Spleen (tissue), 11 donors: Measurements from ENCODE around the gene VMO1. TPM values are rescaled to one million over a fixed set of nuclear protein-coding genes. Genes with fewer than 3 reads are reported as not detected.

Experiments
- DNase-seq: peaks from one replicate; pipeline ENCODE4 v3.0.0-alpha.2; 2020
- H3K27ac ChIP-seq, 8 donors: fragments of 200-600 bp; sonication (generic) in 7 of 8; 1 replicate in 4 of 8; 2 replicates in 4 of 8; pipeline versions ENCODE4 v1.5.0 to v1.8.0; 2016 to 2021; ENCODE audit warnings: inconsistent platforms in 4 of 8, mild to moderate bottlenecking in 4 of 8, moderate library complexity in 1 of 8
- H3K27me3 ChIP-seq, 7 donors: fragments of 200-600 bp; sonication (generic) in 6 of 7; replicated peaks in 1 of 7; 1 replicate in 4 of 7; 2 replicates in 3 of 7; pipeline versions ENCODE4 v1.5.0 to v1.8.0; 2016 to 2021; ENCODE audit warnings: inconsistent platforms in 3 of 7, mild to moderate bottlenecking in 1 of 7
- H3K36me3 ChIP-seq, 6 donors: fragments of 200-600 bp; sonication (generic) in 5 of 6; 1 replicate in 4 of 6; 2 replicates in 2 of 6; pipeline versions ENCODE4 v1.5.0 to v1.8.0; 2016 to 2021; ENCODE audit warnings: inconsistent platforms in 2 of 6
- H3K4me1 ChIP-seq, 6 donors: fragments of 200-600 bp; sonication (generic) in 5 of 6; 1 replicate in 3 of 6; 2 replicates in 3 of 6; pipeline versions ENCODE4 v1.5.0 to v1.8.0; 2016 to 2021; ENCODE audit warnings: inconsistent platforms in 3 of 6
- H3K4me3 ChIP-seq, 8 donors: fragments of 200-600 bp; sonication (generic) in 7 of 8; 1 replicate in 4 of 8; 2 replicates in 4 of 8; pipeline versions ENCODE4 v1.5.0 to v1.8.0; 2016 to 2021; ENCODE audit warnings: inconsistent platforms in 4 of 8, mild to moderate bottlenecking in 4 of 8, moderate library complexity in 2 of 8
- H3K9me3 ChIP-seq, 8 donors: fragments of 200-600 bp; sonication (generic) in 7 of 8; 1 replicate in 4 of 8; 2 replicates in 4 of 8; pipeline versions ENCODE4 v1.5.0 to v1.8.0; 2016 to 2021; ENCODE audit warnings: inconsistent platforms in 4 of 8
- POLR2A ChIP-seq, 3 donors: fragments of 450-650 bp; IDR thresholded peaks; one replicate each; pipeline ENCODE4 v1.5.1; 2017; ENCODE audit warnings: antibody characterized with exemption in 3 of 3, mild to moderate bottlenecking in 1 of 3
- POLR2AphosphoS5 ChIP-seq, 3 donors: sonication (generic); formaldehyde crosslinking; IDR thresholded peaks; one replicate each; pipeline ENCODE4 v1.5.1; 2017; ENCODE audit warnings: antibody characterized with exemption in 3 of 3
- WGBS, 5 donors: extraction: QIAGEN DNeasy Blood & Tissue Kit in 3 of 5; methylation state at CpG; one replicate each; pipeline versions ENCODE4 v1.1.5 to v1.1.7; 2013 to 2018; 5-methylcytosine and 5-hydroxymethylcytosine counted together
- intact Hi-C: fragments of 100-400 bp; cut with DNase I; formaldehyde crosslinking; loops from one replicate; pipeline ENCODE4 v1.15.0; 2023; ENCODE audit warnings: low total_unique reads
- polyA plus RNA-seq, 3 donors: library from polyadenylated mRNA; stranded (reverse); fragments of 200-250 nt; gene quantifications; one replicate each; pipeline ENCODE4 v1.2.1, GENCODE V29; 2013
- total RNA-seq, 7 donors: library from RNA; depleted of rRNA in 3 of 7; stranded (reverse); fragments of >200 nt in 3 of 7; fragmentation: NEBNext Ultra II Directional in 4 of 7; extraction: Animal tissue kit (Norgen Biotek cat#: 25700) in 4 of 7; gene quantifications; one replicate each; pipeline versions ENCODE4 v1.1.0 to v1.2.1, GENCODE V29; 2016 to 2021
- TF ChIP-seq, protein P1 (sequence below), 11 experiments: fragments of 200-600 bp in 7 of 11; fragments of 450-650 bp in 4 of 11; sonication (generic) in 4 of 11; IDR thresholded peaks in 8 of 11; conservative IDR thresholded peaks in 3 of 11; 1 replicate in 7 of 11; 2 replicates in 4 of 11; pipeline versions ENCODE4 v1.4.0 to v1.8.0; 2016 to 2021; ENCODE audit warnings: antibody characterized with exemption in 11 of 11, inconsistent platforms in 4 of 11, mild to moderate bottlenecking in 1 of 11
- donor health status: healthy with polysubstance abuse.
- donor health status: DM: no; HTN: no; CAD: no; lungs with moderate emphysema.
- donor health status: DM: no; HTN: no; CAD: no.
- donor health status: Bipolar disorder and iron deficiency.
- donor health status: healthy.
- donor health status: DM: no; HTN: no; CAD: no.
- donor health status: DM: yes; HTN: yes; CAD: no.

VMO1 gene
- total and polyA plus RNA-seq, 10 donors: 5.0 to 74.3 (median 12.0) TPM

DNA sequence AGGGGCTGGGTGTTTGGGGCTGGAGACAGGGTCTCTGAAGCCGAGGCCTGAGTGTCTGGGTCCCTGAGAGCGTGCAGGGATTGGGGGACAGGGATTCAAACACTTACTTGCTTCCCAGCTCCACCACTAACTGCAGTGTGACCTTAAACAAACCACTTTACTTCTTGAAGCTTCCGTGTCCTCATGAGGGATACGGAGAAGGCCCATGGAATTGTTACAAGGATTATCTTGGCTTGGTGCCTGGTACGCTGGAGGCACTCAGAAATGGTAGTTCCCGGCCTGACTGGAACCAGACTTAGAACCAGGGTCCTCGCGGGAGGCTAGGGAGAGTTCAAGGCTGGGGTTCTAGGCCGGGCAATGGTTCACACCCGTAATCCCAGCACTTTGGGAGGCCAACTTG is 43.5 kb downstream of the VMO1 start:
- Histone ChIP-seq H3K36me3 (no peaks in the 10 kb centered on the region), H3K9me3 (no peaks in the 10 kb centered on the region), H3K4me1 (peaks cover 2 to 50% (median 27%) of the 10 kb centered on the region in 6 donors), H3K27me3 (peaks cover 0 to 65% (median 3%) of the 10 kb centered on the region in 7 donors), H3K4me3 (no peak overlapping the region), H3K27ac (no peak overlapping the region)
- intact Hi-C loops: no loop called here
- TF ChIP-seq POLR2AphosphoS5 (IDR thresholded peaks at IDR 0.05): no peak
- TF ChIP-seq, protein P1, sequence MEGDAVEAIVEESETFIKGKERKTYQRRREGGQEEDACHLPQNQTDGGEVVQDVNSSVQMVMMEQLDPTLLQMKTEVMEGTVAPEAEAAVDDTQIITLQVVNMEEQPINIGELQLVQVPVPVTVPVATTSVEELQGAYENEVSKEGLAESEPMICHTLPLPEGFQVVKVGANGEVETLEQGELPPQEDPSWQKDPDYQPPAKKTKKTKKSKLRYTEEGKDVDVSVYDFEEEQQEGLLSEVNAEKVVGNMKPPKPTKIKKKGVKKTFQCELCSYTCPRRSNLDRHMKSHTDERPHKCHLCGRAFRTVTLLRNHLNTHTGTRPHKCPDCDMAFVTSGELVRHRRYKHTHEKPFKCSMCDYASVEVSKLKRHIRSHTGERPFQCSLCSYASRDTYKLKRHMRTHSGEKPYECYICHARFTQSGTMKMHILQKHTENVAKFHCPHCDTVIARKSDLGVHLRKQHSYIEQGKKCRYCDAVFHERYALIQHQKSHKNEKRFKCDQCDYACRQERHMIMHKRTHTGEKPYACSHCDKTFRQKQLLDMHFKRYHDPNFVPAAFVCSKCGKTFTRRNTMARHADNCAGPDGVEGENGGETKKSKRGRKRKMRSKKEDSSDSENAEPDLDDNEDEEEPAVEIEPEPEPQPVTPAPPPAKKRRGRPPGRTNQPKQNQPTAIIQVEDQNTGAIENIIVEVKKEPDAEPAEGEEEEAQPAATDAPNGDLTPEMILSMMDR (IDR thresholded peaks at IDR 0.05 in 8 of 11, conservative IDR thresholded peaks at IDR 0.05 in 3 of 11): no peak
- TF ChIP-seq POLR2A (IDR thresholded peaks at IDR 0.05): no peak
- 87 to 90% (median 88%) methylated on average over 9 to 10 of the region's 10 CpGs for WGBS, 5 donors
- no peak for DNase-seq

DNA sequence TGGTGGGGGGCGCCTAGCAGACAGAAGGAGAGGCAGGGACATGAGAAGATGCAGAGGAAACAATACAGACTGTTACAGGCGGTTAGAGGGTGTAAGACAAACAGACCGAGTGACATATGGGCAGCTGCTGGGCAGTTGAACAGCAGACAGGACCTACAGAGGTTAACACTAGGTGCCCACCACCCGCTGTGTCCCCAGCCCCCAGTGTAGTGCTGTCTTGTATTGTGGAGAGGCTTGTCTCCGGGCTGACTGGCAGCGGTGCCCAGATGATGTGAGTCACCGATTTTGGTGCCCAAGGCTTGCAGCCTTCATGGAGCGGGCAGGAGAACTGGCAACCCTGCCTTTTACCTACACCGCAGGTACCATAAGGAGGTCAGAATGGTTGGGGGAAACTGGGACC is 44.0 kb downstream of the VMO1 start:
- H3K4me3 ChIP-seq: no peak overlapping the region
- H3K9me3 ChIP-seq: no peaks in the 10 kb centered on the region
- TF ChIP-seq, protein P1 (IDR thresholded peaks at IDR 0.05 in 8 of 11, conservative IDR thresholded peaks at IDR 0.05 in 3 of 11): no peak
- no peak for TF ChIP-seq POLR2A (IDR thresholded peaks at IDR 0.05)
- TF ChIP-seq POLR2AphosphoS5 (IDR thresholded peaks at IDR 0.05): no peak
- no peaks in the 10 kb centered on the region for H3K36me3 ChIP-seq
- intact Hi-C loops: no loop called here
- H3K4me1 ChIP-seq: peaks cover 0 to 50% (median 24%) of the 10 kb centered on the region in 6 donors
- peaks cover 0 to 65% (median 3%) of the 10 kb centered on the region in 7 donors for H3K27me3 ChIP-seq
- WGBS, 5 donors: 90 to 96% (median 93%) methylated on average over 9 of the region's 9 CpGs
- no peak overlapping the region for H3K27ac ChIP-seq
- DNase-seq: no peak

DNA sequence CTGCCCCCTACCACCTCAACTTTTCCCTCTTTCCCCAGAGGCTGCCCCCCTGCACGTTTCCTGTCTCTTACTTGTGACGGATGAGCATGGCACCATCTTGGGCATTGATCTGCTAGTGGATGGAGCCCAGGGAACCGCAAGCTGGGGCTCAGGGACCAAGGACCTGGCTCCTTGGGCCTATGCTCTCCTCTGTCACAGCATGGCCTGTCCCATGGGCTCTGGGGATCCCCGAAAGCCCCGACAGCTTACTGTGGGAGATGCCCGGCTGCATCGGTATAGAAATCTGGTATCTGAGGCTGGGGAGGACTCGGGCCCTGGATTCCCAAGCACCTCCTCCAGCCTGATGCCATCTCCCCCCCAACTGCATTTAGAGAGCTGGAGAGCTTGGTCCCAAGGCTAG is 44.6 kb downstream of the VMO1 start:
- Histone ChIP-seq H3K4me1 (peaks cover 3 to 54% (median 26%) of the 10 kb centered on the region in 6 donors), H3K27me3 (peaks cover 0 to 63% (median 3%) of the 10 kb centered on the region in 7 donors), H3K4me3 (no peak overlapping the region), H3K27ac (no peak overlapping the region), H3K36me3 (no peaks in the 10 kb centered on the region), H3K9me3 (no peaks in the 10 kb centered on the region)
- 89 to 98% (median 94%) methylated on average over 3 to 8 of the region's 8 CpGs for WGBS, 5 donors
- intact Hi-C loops: no loop called here
- TF ChIP-seq POLR2A (IDR thresholded peaks at IDR 0.05): no peak
- DNase-seq: no peak

DNA sequence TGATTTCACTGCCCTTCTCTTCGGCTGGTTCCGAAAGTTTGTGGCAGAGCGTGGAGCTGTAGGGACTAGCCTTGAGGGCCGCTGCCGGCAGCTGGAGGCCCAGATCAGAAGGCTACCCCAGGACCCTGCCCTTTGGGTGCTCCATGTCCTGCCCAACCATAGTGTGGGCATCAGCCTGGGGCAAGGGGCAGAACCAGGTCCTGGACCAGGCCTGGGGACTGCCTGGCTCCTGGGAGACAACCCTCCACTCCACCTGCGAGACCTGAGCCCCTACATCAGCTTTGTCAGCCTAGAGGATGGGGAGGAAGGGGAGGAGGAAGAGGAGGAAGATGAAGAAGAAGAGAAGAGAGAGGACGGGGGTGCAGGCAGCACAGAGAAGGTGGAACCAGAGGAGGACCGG is 45.6 kb downstream of the VMO1 start:
- H3K4me3 ChIP-seq: peak overlapping the region in 2 of 8 donors; percentile 87 to 91
- H3K36me3 ChIP-seq: no peaks in the 10 kb centered on the region
- WGBS, 5 donors: 91 to 97% (median 94%) methylated on average over 7 to 8 of the region's 8 CpGs
- no peaks in the 10 kb centered on the region for H3K9me3 ChIP-seq
- no peak for DNase-seq
- peaks cover 5 to 59% (median 27%) of the 10 kb centered on the region in 6 donors for H3K4me1 ChIP-seq
- TF ChIP-seq POLR2A (IDR thresholded peaks at IDR 0.05): no peak
- TF ChIP-seq, protein P1 (IDR thresholded peaks at IDR 0.05 in 8 of 11, conservative IDR thresholded peaks at IDR 0.05 in 3 of 11): no peak
- no peak for TF ChIP-seq POLR2AphosphoS5 (IDR thresholded peaks at IDR 0.05)
- intact Hi-C loops: no loop called here
- H3K27ac ChIP-seq: peak overlapping the region in 1 of 8 donors; percentile 87
- peaks cover 0 to 57% (median 3%) of the 10 kb centered on the region in 7 donors for H3K27me3 ChIP-seq

DNA sequence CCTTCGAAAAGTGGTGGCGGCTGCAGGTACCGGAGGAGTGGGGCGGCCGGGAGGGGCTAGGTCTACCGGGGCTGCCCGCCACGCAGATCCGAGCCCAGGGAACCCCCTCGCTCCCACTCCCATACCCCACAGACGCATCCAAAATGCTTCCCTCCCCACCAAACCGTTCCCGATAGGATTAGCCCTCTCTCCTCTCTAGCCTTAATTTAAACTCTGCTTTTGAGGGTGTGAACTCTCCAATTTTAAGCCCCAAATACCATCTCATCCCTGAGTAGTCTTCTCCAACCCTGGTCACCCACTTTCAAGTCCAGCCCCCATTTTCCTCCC is 46.2 kb downstream of the VMO1 start:
- no peak for DNase-seq
- H3K27ac ChIP-seq: peak overlapping the region in 6 of 8 donors; percentile 45 to 87 (median 81)
- peaks cover 5 to 59% (median 31%) of the 10 kb centered on the region in 6 donors for H3K4me1 ChIP-seq
- 15 to 19% (median 17%) methylated on average over 8 to 13 of the region's 13 CpGs for WGBS, 5 donors
- intact Hi-C loops: no loop called here
- H3K27me3 ChIP-seq: peaks cover 0 to 51% (median 1%) of the 10 kb centered on the region in 7 donors
- peak overlapping the region; percentile 60 to 91 (median 80) for H3K4me3 ChIP-seq
- H3K36me3 ChIP-seq: peaks cover 0 to 6% (median 0%) of the 10 kb centered on the region in 6 donors
- H3K9me3 ChIP-seq: no peaks in the 10 kb centered on the region
- TF ChIP-seq POLR2A (IDR thresholded peaks at IDR 0.05): no peak
- TF ChIP-seq POLR2AphosphoS5 (IDR thresholded peaks at IDR 0.05): no peak
- TF ChIP-seq, protein P1 (IDR thresholded peaks at IDR 0.05 in 8 of 11, conservative IDR thresholded peaks at IDR 0.05 in 3 of 11): no peak
